Breast epithelium (tissue), 3 donors: Measurements from ENCODE around the gene HOTAIR.

Experiments
- POLR2AphosphoS5 ChIP-seq, 3 donors: sonication (generic); formaldehyde crosslinking; IDR thresholded peaks; one replicate each; pipeline ENCODE4 v1.6.1; 2017; ENCODE audit warnings: antibody characterized with exemption in 3 of 3
- TF ChIP-seq, protein P1 (sequence below), 3 donors: fragments of 450-650 bp; IDR thresholded peaks; one replicate each; pipeline ENCODE4 v1.5.1; 2016 to 2017; ENCODE audit warnings: antibody characterized with exemption in 3 of 3, mild to moderate bottlenecking in 3 of 3, moderate library complexity in 3 of 3

DNA sequence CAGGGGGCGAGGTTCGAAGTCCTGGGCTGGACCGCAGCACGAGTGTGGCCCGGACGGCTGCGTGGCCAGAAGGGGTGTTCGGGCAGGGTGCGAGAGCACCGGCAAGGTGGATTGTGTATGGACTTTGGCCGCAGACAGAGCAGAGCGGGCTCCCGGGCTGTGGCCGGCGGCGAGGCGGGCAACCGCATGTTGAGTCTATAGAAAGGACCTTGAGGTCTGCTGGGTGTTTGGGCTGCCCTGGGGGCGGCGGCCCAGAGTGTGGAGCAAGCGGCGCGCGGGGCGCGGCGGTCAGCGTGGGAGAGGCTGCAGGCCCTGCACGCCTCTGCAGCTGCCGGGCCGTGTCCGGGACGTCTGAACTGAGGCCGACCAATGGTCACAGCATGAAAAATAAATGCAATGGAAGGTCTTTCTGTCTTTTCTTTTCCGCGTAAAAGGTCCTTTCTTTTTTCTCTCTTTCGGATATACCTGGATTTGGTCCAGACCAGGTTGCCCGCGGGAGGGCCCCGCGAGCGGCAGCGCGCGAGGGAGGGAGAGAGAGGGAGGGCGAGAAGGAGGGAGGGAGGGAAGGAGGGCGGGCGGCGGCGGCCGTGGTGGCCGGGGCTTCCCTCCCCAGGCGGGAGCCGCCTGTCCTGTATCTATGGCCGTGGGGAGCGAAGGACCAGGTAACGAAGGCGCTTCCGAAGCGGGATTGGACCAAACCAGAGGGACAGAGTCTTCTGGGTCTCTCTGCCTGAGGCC lies 19.7 kb upstream of the HOTAIR start:
- no peak for TF ChIP-seq POLR2AphosphoS5 (IDR thresholded peaks at IDR 0.05)
- TF ChIP-seq, protein P1, sequence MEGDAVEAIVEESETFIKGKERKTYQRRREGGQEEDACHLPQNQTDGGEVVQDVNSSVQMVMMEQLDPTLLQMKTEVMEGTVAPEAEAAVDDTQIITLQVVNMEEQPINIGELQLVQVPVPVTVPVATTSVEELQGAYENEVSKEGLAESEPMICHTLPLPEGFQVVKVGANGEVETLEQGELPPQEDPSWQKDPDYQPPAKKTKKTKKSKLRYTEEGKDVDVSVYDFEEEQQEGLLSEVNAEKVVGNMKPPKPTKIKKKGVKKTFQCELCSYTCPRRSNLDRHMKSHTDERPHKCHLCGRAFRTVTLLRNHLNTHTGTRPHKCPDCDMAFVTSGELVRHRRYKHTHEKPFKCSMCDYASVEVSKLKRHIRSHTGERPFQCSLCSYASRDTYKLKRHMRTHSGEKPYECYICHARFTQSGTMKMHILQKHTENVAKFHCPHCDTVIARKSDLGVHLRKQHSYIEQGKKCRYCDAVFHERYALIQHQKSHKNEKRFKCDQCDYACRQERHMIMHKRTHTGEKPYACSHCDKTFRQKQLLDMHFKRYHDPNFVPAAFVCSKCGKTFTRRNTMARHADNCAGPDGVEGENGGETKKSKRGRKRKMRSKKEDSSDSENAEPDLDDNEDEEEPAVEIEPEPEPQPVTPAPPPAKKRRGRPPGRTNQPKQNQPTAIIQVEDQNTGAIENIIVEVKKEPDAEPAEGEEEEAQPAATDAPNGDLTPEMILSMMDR (IDR thresholded peaks at IDR 0.05): no peak
